ENCODE measurements around the gene PACRG.

PACRG gene

GRCh38 chr6:162871966-162872365 is 144.2 kb downstream of the PACRG start:
- no peak for DNase-seq

DNA sequence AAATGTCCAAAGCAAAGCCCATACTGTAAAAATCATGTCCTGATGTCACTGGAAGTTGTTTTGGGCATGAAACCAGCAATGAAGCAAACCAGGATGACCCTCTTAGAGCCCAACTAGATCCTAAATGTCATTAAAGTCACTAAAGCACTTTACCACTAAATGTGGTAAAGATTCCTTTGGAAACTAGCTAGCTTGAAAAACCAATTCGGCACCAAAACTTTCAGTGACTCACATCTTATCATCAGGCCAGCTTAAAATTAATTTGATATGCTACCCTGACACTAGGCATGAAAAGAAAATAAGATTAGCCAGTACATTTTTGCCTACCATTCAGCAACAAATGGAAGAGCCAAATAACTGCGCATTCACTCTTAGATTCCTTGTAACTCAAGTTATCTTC is 145.8 kb downstream of the PACRG start:
- no peak for DNase-seq

- DNase-seq = no peak
These were observed 147.3 kb downstream of the PACRG start for GRCh38 chr6:162875070-162875469.

GRCh38 chr6:162882801-162883481 is 155.2 kb downstream of the PACRG start:
- no peak for DNase-seq

DNA sequence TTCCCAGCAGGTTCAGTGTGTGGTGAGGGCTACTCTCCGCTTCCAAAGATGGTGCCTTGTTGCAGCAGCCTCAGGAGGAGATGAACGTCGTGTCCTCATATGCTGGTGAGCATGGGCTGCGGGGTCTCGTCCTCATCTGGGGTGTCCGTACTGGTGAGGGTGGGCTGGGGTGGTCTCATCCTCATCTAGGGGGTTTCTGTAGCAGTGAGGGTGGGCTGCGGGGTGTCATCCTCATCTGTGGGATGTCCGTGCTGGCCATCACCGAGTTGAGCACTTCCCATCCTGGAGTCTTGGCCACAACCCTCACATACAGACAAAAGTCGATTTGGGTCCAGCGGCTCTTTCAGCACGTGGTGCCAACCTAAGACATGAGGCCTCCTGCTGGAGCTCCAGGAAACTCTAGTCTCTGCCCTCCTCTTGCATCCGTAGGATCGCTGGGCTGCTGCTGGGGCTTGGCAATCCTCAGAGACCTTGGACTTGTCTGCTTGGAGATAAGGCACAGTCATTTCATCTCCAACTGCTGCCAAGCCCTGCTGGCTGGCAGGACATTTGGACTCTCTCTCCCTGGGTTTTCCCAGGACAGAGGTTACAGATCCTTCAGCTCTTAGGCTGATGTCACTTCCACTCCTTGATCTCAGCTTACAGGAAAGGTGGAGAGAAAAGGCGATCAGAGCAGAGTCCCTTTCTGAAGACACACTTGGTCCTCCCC is 160.4 kb downstream of the PACRG start:
- no peak for DNase-seq

DNA sequence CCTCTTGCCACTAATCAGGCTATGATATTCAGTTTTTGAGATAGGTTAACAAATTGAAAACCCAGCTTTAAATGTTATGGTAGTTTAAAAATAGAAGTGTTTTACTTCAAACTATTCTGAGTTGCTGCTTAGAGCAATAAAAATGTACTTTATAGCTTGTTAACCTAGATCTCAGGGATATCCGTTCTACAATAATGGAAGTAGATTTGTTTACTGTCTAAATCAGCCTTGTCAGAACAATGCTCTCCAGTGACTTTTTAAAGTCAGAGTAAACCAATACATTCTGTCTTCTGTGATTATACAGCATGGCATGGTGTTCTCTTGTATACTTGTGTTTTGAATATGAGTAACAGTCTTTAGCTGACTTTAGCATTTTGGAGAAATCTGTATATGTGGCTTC is 161.5 kb downstream of the PACRG start:
- DNase-seq = no peak

DNA sequence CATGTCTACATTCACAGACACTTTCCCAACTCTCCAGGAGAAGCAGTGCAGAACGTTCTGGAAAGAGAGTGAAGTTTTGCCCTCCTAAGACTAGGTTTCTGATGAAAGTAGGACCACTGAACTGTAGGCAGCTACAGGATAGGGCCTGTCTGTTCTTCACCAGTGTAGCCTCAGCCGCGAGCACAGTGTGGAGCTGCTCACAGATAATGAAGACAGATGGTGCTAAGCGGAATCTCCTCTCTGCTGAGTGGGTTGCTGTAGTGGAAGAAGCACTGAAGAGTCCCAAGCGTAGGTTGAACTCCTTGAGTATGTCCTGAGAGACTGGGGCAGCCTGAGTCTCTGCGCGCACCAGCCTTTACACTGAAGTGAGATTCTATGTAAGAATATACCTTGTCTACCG is 170.2 kb downstream of the PACRG start:
- DNase-seq = no peak

DNA sequence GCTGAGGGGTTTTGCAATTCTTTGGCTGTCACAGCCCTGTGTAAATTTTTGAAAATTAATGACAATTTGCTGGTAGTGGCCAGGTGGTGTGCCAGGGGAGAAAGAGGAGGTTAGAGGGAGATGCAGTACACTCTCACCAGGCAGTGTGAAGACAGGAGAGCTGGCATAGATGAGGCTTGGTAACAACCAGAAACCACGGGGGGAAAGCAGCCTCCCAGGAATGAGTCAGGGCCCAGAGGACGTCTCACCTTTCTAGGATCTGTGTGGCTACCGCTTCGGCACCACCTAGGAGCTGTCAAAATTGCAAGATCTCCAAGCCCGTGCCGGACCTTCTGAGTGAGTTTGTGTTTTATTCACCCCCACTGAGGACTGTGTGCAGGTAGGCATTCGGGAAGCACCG is 171.4 kb downstream of the PACRG start:
- DNase-seq = no peak

GRCh38 chr6:162900503-162900902 is 172.7 kb downstream of the PACRG start:
- DNase-seq = no peak

- no peak for DNase-seq
These were observed 176.4 kb downstream of the PACRG start for GRCh38 chr6:162904069-162904663.

GRCh38 chr6:162906479-162906878 is 178.7 kb downstream of the PACRG start:
- DNase-seq = no peak

- DNase-seq = no peak
These were observed 180.2 kb downstream of the PACRG start for GRCh38 chr6:162907876-162908481.

DNA sequence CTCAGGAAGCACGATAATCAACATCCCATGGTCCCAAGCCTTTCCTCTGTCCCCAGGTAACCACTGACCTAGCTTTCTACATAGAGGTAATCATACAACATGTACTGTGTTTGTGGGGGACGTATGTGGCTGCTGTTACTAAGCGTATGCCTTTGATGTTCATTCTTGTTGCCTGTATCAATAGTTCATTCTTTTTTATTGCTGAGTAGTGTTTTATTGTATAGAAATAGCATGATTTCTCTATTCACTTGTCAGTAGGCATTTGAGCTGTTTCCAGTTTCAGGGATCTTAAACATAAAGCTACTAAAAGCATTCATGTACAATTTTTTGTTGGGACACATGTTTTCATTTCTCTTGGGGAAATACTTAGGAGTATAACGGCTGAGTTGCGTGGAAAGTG is 185.4 kb downstream of the PACRG start:
- DNase-seq = no peak

DNA sequence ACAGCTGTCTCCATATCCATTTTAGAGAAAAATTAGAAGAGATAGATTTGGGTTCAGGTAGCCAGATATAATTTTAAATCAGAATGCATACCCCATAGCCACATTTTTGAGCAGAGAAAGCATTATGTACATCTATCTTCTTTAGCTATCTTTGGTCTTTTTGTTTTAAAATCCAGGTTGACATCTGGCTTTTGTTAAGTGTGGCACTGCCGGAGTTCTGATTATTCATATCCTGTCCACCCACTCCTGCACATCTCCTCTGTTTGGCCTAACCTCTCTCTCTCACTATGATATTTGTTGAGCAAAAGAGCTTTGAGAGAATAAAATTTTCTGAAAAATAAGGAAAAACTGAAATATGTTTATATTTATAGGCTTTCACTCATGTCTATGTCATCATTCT is 189.7 kb downstream of the PACRG start:
- no peak for DNase-seq

DNA sequence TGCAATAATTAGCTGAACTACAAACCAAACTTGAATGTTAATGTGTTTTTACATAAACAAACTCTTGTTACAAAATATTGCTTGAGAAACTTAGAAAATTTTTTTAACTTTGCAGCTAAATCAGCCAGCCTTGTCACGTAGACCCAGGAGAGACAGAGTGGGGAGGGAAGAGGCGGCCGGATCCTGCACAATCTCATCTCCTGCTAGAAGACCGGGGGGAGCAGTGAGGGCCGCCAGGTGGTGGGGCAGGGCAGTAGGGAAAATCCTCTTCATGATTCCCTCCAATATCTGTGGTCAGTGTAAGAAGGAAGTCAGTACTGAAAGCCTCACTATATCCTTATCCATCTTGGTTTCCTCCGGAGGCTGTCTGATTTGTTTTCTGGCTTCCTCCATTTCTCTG is 193.3 kb downstream of the PACRG start:
- DNase-seq = no peak

GRCh38 chr6:162921510-162922040 is 193.8 kb downstream of the PACRG start:
- no peak for DNase-seq

DNA sequence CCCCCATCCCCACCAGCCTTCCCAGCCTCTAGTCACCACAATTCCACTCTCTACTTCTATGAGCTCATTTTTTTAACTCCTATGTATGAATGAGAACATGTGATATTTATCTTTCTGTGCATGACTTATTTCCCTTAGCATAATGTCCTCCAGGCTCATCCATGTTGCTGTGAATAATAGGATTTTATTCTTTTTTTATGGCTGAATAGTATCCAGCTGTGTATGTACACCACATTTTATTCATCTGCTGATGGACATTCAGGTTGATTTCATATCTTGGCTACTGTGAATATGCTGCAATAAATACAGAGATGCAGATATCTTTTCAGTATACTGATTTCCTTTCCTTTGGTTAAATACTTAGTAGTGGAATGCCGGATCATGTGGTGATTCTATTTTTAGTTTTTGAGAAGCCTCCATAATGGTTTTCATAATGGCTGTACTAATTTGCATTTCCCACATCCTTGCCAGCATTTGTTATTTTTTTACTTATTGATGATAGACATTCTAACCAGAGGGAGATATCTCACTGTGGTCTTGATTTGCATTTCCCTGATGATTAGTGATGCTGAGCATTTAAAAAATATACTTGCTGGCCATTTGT is 194.9 kb downstream of the PACRG start:
- no peak for DNase-seq

DNA sequence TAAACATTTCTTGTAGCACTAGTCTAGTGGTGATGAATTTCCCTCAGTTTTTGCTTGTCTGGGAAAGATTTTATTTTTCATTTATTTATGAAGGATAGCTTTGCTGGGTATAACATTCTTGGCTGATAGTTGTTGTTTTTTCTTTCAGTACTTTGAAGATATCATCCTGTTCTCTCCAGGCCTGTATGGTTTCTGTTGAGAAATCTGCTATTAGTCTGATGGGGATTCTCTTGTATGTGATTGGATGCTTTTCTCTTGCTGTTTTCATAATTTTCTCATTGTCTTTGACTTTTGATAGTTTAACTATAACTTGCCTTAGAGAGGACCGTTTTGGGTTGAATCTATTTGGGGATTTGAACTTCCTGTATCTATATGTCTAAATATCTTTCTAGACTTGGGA is 207.1 kb downstream of the PACRG start:
- no peak for DNase-seq

DNA sequence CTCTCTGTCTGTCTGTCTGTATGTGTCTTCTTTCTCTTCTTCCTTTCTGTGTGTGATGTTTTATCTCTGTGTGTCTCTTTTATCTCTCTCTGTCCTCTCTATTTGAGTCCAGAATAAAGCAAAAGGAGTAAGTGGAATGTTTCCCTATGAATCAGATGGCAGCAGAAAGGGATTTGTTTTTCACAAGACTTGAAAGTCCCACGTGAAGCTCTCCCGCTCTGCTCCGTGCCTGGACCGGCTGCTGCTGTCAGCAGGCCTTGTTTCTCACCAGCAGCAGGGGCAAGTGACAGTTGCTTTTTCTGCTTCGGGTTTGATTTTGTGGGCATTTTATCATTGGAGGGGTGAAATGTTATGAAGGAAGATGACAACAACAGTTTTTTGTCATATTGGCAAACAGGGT is 212.7 kb downstream of the PACRG start:
- no peak for DNase-seq

DNA sequence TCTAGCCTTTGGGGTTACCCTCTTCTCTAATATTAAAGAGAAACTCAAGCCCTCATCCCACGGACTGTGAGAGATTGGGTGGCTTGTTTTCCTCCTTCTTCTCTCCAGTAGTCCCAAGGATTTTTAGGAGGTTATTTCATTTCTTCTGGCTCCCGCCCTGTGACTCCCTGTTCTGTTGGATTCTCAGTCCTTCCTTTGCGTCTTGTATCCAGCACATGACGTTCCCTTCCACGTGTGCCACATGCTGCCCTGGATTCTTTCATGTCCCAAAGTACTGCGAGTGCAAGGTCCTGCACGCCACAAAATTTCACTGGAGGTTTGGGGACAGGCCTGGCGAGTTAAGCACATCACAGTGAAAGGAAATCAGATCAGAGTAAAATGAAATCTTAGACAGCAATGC is 213.4 kb downstream of the PACRG start:
- no peak for DNase-seq

DNA sequence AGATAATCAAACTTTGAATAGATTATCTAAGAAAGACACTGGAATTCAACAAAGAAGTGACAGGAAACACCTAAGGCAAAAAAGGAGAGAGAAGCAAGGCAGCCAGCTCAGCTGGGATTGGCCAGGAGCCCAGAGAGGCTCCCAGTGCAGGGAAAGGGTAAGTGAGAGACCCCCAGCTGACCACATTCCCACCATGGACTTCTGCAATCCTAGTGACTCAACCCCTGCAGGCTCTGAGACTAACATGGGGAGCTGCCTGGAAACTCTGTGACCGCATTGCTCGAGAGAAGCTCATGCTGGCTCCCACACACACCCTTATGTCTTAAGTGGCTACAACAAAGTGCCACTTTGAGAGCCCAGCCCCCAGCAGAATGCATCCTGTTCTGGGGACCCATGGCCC is 215.1 kb downstream of the PACRG start:
- DNase-seq = no peak

DNA sequence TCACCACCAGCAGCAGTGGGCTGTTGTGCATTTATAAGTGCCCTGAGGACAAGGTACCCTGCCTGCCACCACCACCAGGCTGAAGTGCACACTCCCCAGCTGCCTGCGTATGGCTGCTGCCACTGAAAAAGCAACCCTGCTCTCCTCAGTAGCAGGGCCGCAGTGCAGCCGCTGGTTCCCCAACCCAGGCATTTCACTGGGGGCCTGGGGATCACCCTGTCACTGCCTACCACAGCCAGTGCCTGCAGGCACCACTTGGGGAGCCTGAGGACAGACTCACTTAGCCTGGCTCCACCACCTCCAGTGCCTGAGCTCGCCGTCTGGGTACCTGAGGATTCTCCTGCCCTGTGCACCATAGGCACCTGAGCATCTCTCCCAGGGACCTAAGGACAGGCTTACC is 215.6 kb downstream of the PACRG start:
- no peak for DNase-seq

DNA sequence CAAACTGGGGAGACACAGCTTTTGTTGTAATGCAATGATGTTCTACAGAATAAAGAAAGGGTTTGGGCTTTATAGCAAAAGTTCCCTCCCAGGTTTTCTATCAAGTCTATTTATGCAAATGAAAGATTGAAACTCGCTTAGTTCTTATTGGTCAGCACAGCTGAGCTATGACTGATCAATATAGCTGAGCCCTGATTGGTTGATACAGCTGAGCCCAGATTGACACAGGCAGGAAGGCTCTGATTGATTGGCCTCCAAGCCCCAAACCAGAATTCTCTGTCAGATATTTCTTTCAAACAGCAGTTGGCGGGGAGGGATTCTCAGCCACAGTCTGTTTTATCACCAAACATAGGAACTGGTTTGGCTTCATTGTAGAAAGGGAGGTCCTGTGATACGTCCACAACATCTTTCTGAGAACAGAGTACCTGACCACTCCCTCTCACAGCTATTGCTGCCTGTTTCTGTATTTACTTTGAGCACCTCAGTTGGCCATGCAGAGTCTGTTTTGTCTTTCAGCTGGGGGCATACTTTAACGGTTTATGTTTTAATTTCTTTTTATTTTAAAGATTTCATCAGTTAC is 223.5 kb downstream of the PACRG start:
- no peak for DNase-seq
